ENCODE measurements around the gene LRRC56.

GRCh38 chr11:551596-551995 is 14.3 kb downstream of the LRRC56 start:
- no peak for TF ChIP-seq CTCF (IDR thresholded peaks at IDR 0.05; ENCODE audit: poor library complexity)
- TF ChIP-seq EZH2phosphoT487 (IDR thresholded peaks at IDR 0.05; ENCODE audit: low read depth, severe bottlenecking, unreplicated experiment), result no peak

All from hepatocyte (in vitro differentiated cells).